ENCODE measurements around the gene TRIM15.

Gene TRIM15

GRCh38 chr6:30162265-30163089 lies 869 bp upstream of the TRIM15 start (continued):
- TF ChIP-seq AEBP2 (tag by site-specific recombination; IDR thresholded peaks at IDR 0.05; ENCODE audit: borderline replicate concordance) (peak; percentile 97; the same call in 1 of the 2 replicates), ZNF785 (tag by site-specific recombination; IDR thresholded peaks at IDR 0.05) (no peak), EGR2 (tag by site-specific recombination; IDR thresholded peaks at IDR 0.05; ENCODE audit: low read depth) (no peak), ZNF211 (tag by site-specific recombination; IDR thresholded peaks at IDR 0.05; ENCODE audit: low read depth) (no peak), ZNF621 (tag by site-specific recombination; IDR thresholded peaks at IDR 0.05) (no peak), TRIM28 (IDR thresholded peaks at IDR 0.05; ENCODE audit: borderline replicate concordance, low read length) (no peak), ZNF701 (tag by site-specific recombination; IDR thresholded peaks at IDR 0.05) (no peak), ZNF513 (tag by site-specific recombination; IDR thresholded peaks at IDR 0.05) (no peak), ZNF449 (tag by site-specific recombination; IDR thresholded peaks at IDR 0.05) (no peak), ZBTB44 (tag by site-specific recombination; IDR thresholded peaks at IDR 0.05) (no peak), BCL11B (tag by site-specific recombination; IDR thresholded peaks at IDR 0.05; ENCODE audit: low read depth) (peak; percentile 24; the same call in 1 of the 2 replicates), YY1 (tag by site-specific recombination; IDR thresholded peaks at IDR 0.05) (no peak), ZNF791 (tag by site-specific recombination; IDR thresholded peaks at IDR 0.05) (no peak; the same call in 1 of the 2 replicates), ZNF248 (tag by site-specific recombination; IDR thresholded peaks at IDR 0.05) (no peak), ZNF274 (IDR thresholded peaks at IDR 0.05; ENCODE audit: low read length) (no peak), ZNF274 (tag by site-specific recombination; IDR thresholded peaks at IDR 0.05; ENCODE audit: borderline replicate concordance) (no peak), KLF7 (tag by site-specific recombination; IDR thresholded peaks at IDR 0.05; ENCODE audit: borderline replicate concordance) (peak; percentile 82; the same call in 1 of the 2 replicates), ZNF518A (tag by site-specific recombination; conservative IDR thresholded peaks at IDR 0.05; ENCODE audit: low read depth) (peak; percentile 99), ZNF692 (tag by site-specific recombination; IDR thresholded peaks at IDR 0.05) (peak; percentile 45; the same call in 1 of the 2 replicates), SALL2 (tag by site-specific recombination; IDR thresholded peaks at IDR 0.05; ENCODE audit: borderline replicate concordance) (no peak), INSM2 (tag by site-specific recombination; IDR thresholded peaks at IDR 0.05) (peak; percentile 22; the same call in 1 of the 2 replicates), GLI4 (tag by site-specific recombination; IDR thresholded peaks at IDR 0.05) (no peak), ZNF843 (tag by site-specific recombination; IDR thresholded peaks at IDR 0.05) (no peak), ZNF155 (tag by site-specific recombination; IDR thresholded peaks at IDR 0.05) (0 out of 2 replicates have a peak, but pooled peaks have one; percentile 82)

All from HEK293 (cell line).